H9 (cell line): Measurements from ENCODE around the gene FLT1. TPM values are rescaled to one million over a fixed set of nuclear protein-coding genes. Genes with fewer than 3 reads are reported as not detected.

Source experiments
- DNase-seq: peaks from one replicate; pipeline ENCODE4 v3.0.0-alpha.2; 2017
- H2AFZ ChIP-seq: one replicate; pipeline ENCODE4 v1.6.1; 2013; ENCODE audit warnings: mild to moderate bottlenecking, low read length, control low read depth, moderate library complexity
- H2AK5ac ChIP-seq: 2 replicates; pipeline ENCODE4 v1.6.1; 2013; ENCODE audit warnings: low read length, control low read depth, mixed read lengths; ENCODE audit not compliant: insufficient read length
- H2BK120ac ChIP-seq: one replicate; pipeline ENCODE4 v1.6.1; 2013; ENCODE audit warnings: low read depth, mild to moderate bottlenecking, low read length, control low read depth, inconsistent platforms; ENCODE audit not compliant: poor library complexity, severe bottlenecking
- H2BK12ac ChIP-seq: 2 replicates; pipeline ENCODE4 v1.6.1; 2013; ENCODE audit warnings: low read length, control low read depth, mixed read lengths, low read depth; ENCODE audit not compliant: insufficient read length
- H2BK15ac ChIP-seq: 2 replicates; pipeline ENCODE4 v1.6.1; 2013; ENCODE audit warnings: low read depth, low read length, control low read depth
- H2BK20ac ChIP-seq: one replicate; pipeline ENCODE4 v1.6.1; 2013; ENCODE audit warnings: low read depth, mild to moderate bottlenecking, low read length, control low read depth, inconsistent platforms; ENCODE audit not compliant: poor library complexity, severe bottlenecking
- H2BK5ac ChIP-seq: 2 replicates; pipeline ENCODE4 v1.6.1; 2013; ENCODE audit warnings: low read length, control low read depth, mixed read lengths; ENCODE audit not compliant: insufficient read length
- H3K14ac ChIP-seq: 2 replicates; pipeline ENCODE4 v1.6.1; 2013; ENCODE audit warnings: low read length, control low read depth; ENCODE audit not compliant: insufficient read depth
- H3K18ac ChIP-seq: 2 replicates; pipeline ENCODE4 v1.6.1; 2013; ENCODE audit warnings: low read depth, mild to moderate bottlenecking, mixed read lengths, low read length, control low read depth; ENCODE audit not compliant: insufficient read length
- H3K23ac ChIP-seq: 2 replicates; pipeline ENCODE4 v1.6.1; 2013; ENCODE audit warnings: low read length, control low read depth, mixed read lengths, low read depth; ENCODE audit not compliant: insufficient read length
- H3K23me2 ChIP-seq: 2 replicates; pipeline ENCODE4 v1.6.1; 2013; ENCODE audit warnings: low read depth, mild to moderate bottlenecking, mixed read lengths, low read length, control low read depth; ENCODE audit not compliant: insufficient read length, poor library complexity, severe bottlenecking
- H3K27ac ChIP-seq: 2 replicates; pipeline ENCODE4 v1.5.1; 2013; ENCODE audit warnings: low read length, control low read depth, mixed read lengths, low read depth; ENCODE audit not compliant: insufficient read length
- H3K27me3 ChIP-seq: 2 replicates; pipeline ENCODE4 v1.6.1; 2013; ENCODE audit warnings: low read length, control low read depth, inconsistent platforms; ENCODE audit not compliant: insufficient read depth
- H3K4ac ChIP-seq: 2 replicates; pipeline ENCODE4 v1.6.1; 2013; ENCODE audit warnings: low read depth, mild to moderate bottlenecking, control low read depth, inconsistent platforms, low read length, moderate library complexity
- H3K4me1 ChIP-seq: 2 replicates; pipeline ENCODE4 v1.6.1; 2013; ENCODE audit warnings: low read length, control low read depth, inconsistent platforms; ENCODE audit not compliant: insufficient read depth
- H3K4me2 ChIP-seq: 2 replicates; pipeline ENCODE4 v1.6.1; 2013; ENCODE audit warnings: low read length, control low read depth, mixed read lengths; ENCODE audit not compliant: insufficient read length, insufficient read depth
- H3K56ac ChIP-seq: 2 replicates; pipeline ENCODE4 v1.6.1; 2013; ENCODE audit warnings: low read depth, mild to moderate bottlenecking, mixed read lengths, low read length, control low read depth; ENCODE audit not compliant: insufficient read length
- H3K79me1 ChIP-seq: 2 replicates; pipeline ENCODE4 v1.6.1; 2013; ENCODE audit warnings: low read depth, mild to moderate bottlenecking, moderate library complexity, low read length, control low read depth, inconsistent platforms; ENCODE audit not compliant: insufficient read depth, poor library complexity, severe bottlenecking
- H3K79me2 ChIP-seq: 2 replicates; pipeline ENCODE4 v1.6.1; 2013; ENCODE audit warnings: low read length, control low read depth, inconsistent platforms; ENCODE audit not compliant: insufficient read depth
- H3K9ac ChIP-seq: 2 replicates; pipeline ENCODE4 v1.6.1; 2013; ENCODE audit warnings: low read length, control low read depth, mixed read lengths; ENCODE audit not compliant: insufficient read length; ENCODE audit errors: extremely low read depth
- H3K9me3 ChIP-seq: one replicate; pipeline ENCODE4 v1.6.1; 2013; ENCODE audit warnings: low read depth, low read length, inconsistent platforms; ENCODE audit not compliant: control insufficient read depth
- H3T11ph ChIP-seq: one replicate; pipeline ENCODE4 v1.6.1; 2013; ENCODE audit warnings: mild to moderate bottlenecking, low read length, control low read depth, inconsistent platforms
- H4K20me1 ChIP-seq: one replicate; pipeline ENCODE4 v1.6.1; 2013; ENCODE audit not compliant: control insufficient read depth, insufficient read length, insufficient read depth
- H4K5ac ChIP-seq: 2 replicates; pipeline ENCODE4 v1.6.1; 2013; ENCODE audit warnings: low read depth, mild to moderate bottlenecking, mixed read lengths, low read length, control low read depth; ENCODE audit not compliant: insufficient read length
- H4K8ac ChIP-seq: replicated peaks from 2 replicates; pipeline ENCODE4 v1.6.1; 2013; ENCODE audit warnings: low read length, control low read depth, mixed read lengths, low read depth; ENCODE audit not compliant: insufficient read length
- H4K91ac ChIP-seq: 2 replicates; pipeline ENCODE4 v1.6.1; 2013; ENCODE audit warnings: low read depth, mild to moderate bottlenecking, moderate library complexity, mixed read lengths, low read length, control low read depth; ENCODE audit not compliant: insufficient read length
- H3K27ac Mint-ChIP-seq, 3 experiments: 2 replicates in 2 of 3; 3 replicates in 1 of 3; pipeline ENCODE4 v1.8.0; 2020 to 2021; ENCODE audit warnings: mixed read lengths in 3 of 3, mild to moderate bottlenecking in 1 of 3, moderate library complexity in 1 of 3
- H3K27me3 Mint-ChIP-seq: 2 replicates; pipeline ENCODE4 v1.8.0; 2021; ENCODE audit warnings: low read depth, mild to moderate bottlenecking, moderate library complexity, mixed read lengths
- H3K36me3 Mint-ChIP-seq, 3 experiments: 2 replicates in 2 of 3; 3 replicates in 1 of 3; pipeline ENCODE4 v1.8.0; 2020 to 2021; ENCODE audit warnings: low read depth in 3 of 3, mixed read lengths in 3 of 3; ENCODE audit not compliant: insufficient read depth in 1 of 3
- H3K4me1 Mint-ChIP-seq, 2 experiments: 2 replicates each; pipeline ENCODE4 v1.8.0; 2020; ENCODE audit warnings: mixed read lengths in 2 of 2
- H3K4me3 Mint-ChIP-seq, 2 experiments: 2 replicates in 1 of 2; 3 replicates in 1 of 2; pipeline ENCODE4 v1.8.0; 2020 to 2021; ENCODE audit warnings: mild to moderate bottlenecking in 2 of 2, mixed read lengths in 2 of 2, moderate library complexity in 1 of 2
- H3K9me3 Mint-ChIP-seq, 2 experiments: 2 replicates in 1 of 2; 3 replicates in 1 of 2; pipeline ENCODE4 v1.8.0; 2020; ENCODE audit warnings: mild to moderate bottlenecking in 2 of 2, mixed read lengths in 2 of 2, moderate library complexity in 1 of 2
- CTCF ChIP-seq: fragments of 200-600 bp; sonication (generic); conservative IDR thresholded peaks from 3 replicates; pipeline ENCODE4 v1.8.0; 2021; ENCODE audit warnings: antibody characterized with exemption, mild to moderate bottlenecking
- WGBS: extraction: QIAGEN DNeasy Blood & Tissue Kit; methylation state at CpG from one replicate; pipeline ENCODE4 v1.1.7; 2013; ENCODE audit warnings: missing lambda C conversion rate, low lambda C conversion rate, mixed read lengths; ENCODE audit not compliant: insufficient read length; ENCODE audit errors: extremely low coverage; 5-methylcytosine and 5-hydroxymethylcytosine counted together
- total RNA-seq: library from RNA; stranded (reverse); gene quantifications from 2 replicates; pipeline ENCODE4 v1.2.1, GENCODE V29; 2021

Gene FLT1
- total RNA-seq, 1 experiment from 2014 or later: 84.1 TPM

- no peak overlapping the region for H2AK5ac ChIP-seq
- no peak overlapping the region for H3K4me2 ChIP-seq
- Mint-ChIP-seq H3K27me3 (no peaks in the 10 kb centered on the region), H3K36me3 (peaks cover 0 to 10% (median 0%) of the 10 kb centered on the region in 3 experiments; a peak in 4 of 7 replicates), H3K9me3 (no peaks in the 10 kb centered on the region), H3K4me1 (peaks cover 35 to 37% of the 10 kb centered on the region in 2 experiments), H3K4me3 (no peak overlapping the region), H3K27ac (peak overlapping the region in 1 of 3 experiments; percentile 92; a peak in 3 of 7 replicates)
- no peak overlapping the region for H4K8ac ChIP-seq
- no peak overlapping the region for H3K56ac ChIP-seq
- H3K18ac ChIP-seq: no peak overlapping the region
- H3K4ac ChIP-seq: no peak overlapping the region
- H3T11ph ChIP-seq: no peak overlapping the region
- H3K14ac ChIP-seq: no peak overlapping the region
- DNase-seq: no peak
- no peak overlapping the region for H2AFZ ChIP-seq
- no peaks in the 10 kb centered on the region for H3K79me1 ChIP-seq
- H3K79me2 ChIP-seq: no peaks in the 10 kb centered on the region
- no peak overlapping the region for H3K23ac ChIP-seq
- H3K27ac ChIP-seq: no peak overlapping the region
- no peak overlapping the region for H3K9ac ChIP-seq
- H4K5ac ChIP-seq: no peak overlapping the region
- no peak overlapping the region for H2BK5ac ChIP-seq
- H4K91ac ChIP-seq: no peak overlapping the region
- no peak overlapping the region for H2BK15ac ChIP-seq
- H3K27me3 ChIP-seq: no peaks in the 10 kb centered on the region
- no CpG with 5 or more reads among the region's 14 CpGs for WGBS
- no peaks in the 10 kb centered on the region for H3K23me2 ChIP-seq
- no peak overlapping the region for H2BK120ac ChIP-seq
- H4K20me1 ChIP-seq: no peaks in the 10 kb centered on the region
- TF ChIP-seq CTCF: no peak
- H3K4me1 ChIP-seq: peaks cover 8% of the 10 kb centered on the region; the same call in 1 of the 2 replicates
- H2BK12ac ChIP-seq: no peak overlapping the region
- no peaks in the 10 kb centered on the region for H3K9me3 ChIP-seq
- H2BK20ac ChIP-seq: no peak overlapping the region
Measured at GRCh38 chr13:28355046-28355821, 139.7 kb downstream of the FLT1 start.
